K562 (cell line): ENCODE results near the gene FCHO1. TPM values are rescaled to one million over a fixed set of nuclear protein-coding genes. Genes with fewer than 3 reads are reported as not detected.

Experiments used
- ATF3 ChIP-seq, 2 experiments: fragments of 450-650 bp in 1 of 2; sonication (generic) in 1 of 2; formaldehyde crosslinking in 1 of 2; IDR thresholded peaks in 1 of 2; conservative IDR thresholded peaks in 1 of 2; 2 replicates each; pipeline versions ENCODE4 v1.6.1 to v1.8.1; 2016 to 2023; ENCODE audit warnings: mild to moderate bottlenecking in 2 of 2, moderate library complexity in 2 of 2, inconsistent platforms in 1 of 2, missing genetic modification reagents in 1 of 2
- E2F3 ChIP-seq: fragments of 250-450 bp; sonication (Bioruptor Pico); IDR thresholded peaks from 2 replicates; pipeline ENCODE4 v1.4.0; 2020; ENCODE audit warnings: mild to moderate bottlenecking
- ESRRA ChIP-seq: fragments of 450-650 bp; IDR thresholded peaks from 2 replicates; pipeline ENCODE4 v1.6.1; 2014; ENCODE audit warnings: low read depth, mild to moderate bottlenecking, moderate library complexity, borderline replicate concordance
- RBM15 ChIP-seq: fragments of 200-400 bp; formaldehyde crosslinking; IDR thresholded peaks from 2 replicates; pipeline ENCODE4 v1.6.1; 2018; ENCODE audit warnings: mild to moderate bottlenecking, low read length, moderate library complexity; ENCODE audit not compliant: insufficient read depth
- REST ChIP-seq, 2 experiments: fragments of 450-650 bp; formaldehyde crosslinking in 1 of 2; IDR thresholded peaks; 2 replicates each; pipeline versions ENCODE4 v1.4.0 to v1.6.1; 2014 to 2020; ENCODE audit warnings: mild to moderate bottlenecking in 2 of 2, borderline replicate concordance in 1 of 2, low read depth in 1 of 2
- SREBF2 ChIP-seq: sonication (generic); formaldehyde crosslinking; IDR thresholded peaks from 2 replicates; pipeline ENCODE4 v1.4.0; 2020; ENCODE audit warnings: mild to moderate bottlenecking, missing genetic modification reagents
- polyA plus RNA-seq, 8 experiments: library from polyadenylated mRNA; depleted of rRNA in 4 of 8; stranded (reverse) in 5 of 8; unstranded in 3 of 8; fragments of >200 nt; fragmentation: Nextera tagmentation in 2 of 8; fragmentation: Illumina TruSeq in 1 of 8; extraction: Ambion mirVana in 2 of 8; extraction: Trizol in 1 of 8; gene quantifications; 2 replicates each; pipeline versions ENCODE4 v1.2.1 to v1.2.3, GENCODE V29; 2011 to 2014; ENCODE audit warnings: inconsistent platforms in 1 of 8, missing spikeins in 1 of 8
- total RNA-seq, 7 experiments: library from RNA; depleted of rRNA in 6 of 7; stranded (reverse); fragments of >200 nt in 6 of 7; fragmentation: Illumina TruSeq in 2 of 7; extraction: Trizol in 2 of 7; gene quantifications; 2 replicates each; pipeline versions ENCODE4 v1.2.1 to v1.2.3, GENCODE V29; 2011 to 2021; ENCODE audit warnings: low replicate concordance in 1 of 7
- TF ChIP-seq, protein P1 (sequence below): sonication (generic); formaldehyde crosslinking; IDR thresholded peaks from 2 replicates; pipeline ENCODE4 v1.8.0; 2023; ENCODE audit warnings: missing genetic modification reagents, mild to moderate bottlenecking, borderline replicate concordance

FCHO1 gene
- total and polyA plus RNA-seq, 9 of the 15 experiments (the other 6 are each of a cell fraction or from before 2014, with no cell fraction given): 0.21 to 58.9 (median 18.3) TPM

DNA sequence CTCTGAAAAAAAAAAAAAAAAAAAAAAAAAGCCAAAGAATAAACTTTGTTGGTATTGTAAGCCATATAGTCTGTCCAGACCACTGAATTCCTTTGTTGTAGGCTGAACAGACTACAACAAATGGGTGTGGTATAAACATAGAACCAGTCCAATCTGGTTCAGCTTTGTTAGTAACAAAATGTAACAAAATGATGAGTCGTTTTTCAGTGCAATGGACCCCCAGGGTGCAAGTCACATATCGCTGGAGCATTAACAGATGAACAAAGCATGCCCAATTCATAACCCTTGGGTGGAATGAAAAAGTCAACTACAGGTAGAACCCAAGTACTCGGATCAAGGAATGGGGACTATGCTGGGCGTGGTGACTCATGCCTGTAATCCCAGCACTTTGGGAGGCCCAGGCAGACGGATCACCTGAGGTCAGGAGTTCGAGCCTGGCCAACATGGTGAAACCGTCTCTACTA, 13.6 kb upstream of the FCHO1 start (continued):
- TF ChIP-seq, protein P1, sequence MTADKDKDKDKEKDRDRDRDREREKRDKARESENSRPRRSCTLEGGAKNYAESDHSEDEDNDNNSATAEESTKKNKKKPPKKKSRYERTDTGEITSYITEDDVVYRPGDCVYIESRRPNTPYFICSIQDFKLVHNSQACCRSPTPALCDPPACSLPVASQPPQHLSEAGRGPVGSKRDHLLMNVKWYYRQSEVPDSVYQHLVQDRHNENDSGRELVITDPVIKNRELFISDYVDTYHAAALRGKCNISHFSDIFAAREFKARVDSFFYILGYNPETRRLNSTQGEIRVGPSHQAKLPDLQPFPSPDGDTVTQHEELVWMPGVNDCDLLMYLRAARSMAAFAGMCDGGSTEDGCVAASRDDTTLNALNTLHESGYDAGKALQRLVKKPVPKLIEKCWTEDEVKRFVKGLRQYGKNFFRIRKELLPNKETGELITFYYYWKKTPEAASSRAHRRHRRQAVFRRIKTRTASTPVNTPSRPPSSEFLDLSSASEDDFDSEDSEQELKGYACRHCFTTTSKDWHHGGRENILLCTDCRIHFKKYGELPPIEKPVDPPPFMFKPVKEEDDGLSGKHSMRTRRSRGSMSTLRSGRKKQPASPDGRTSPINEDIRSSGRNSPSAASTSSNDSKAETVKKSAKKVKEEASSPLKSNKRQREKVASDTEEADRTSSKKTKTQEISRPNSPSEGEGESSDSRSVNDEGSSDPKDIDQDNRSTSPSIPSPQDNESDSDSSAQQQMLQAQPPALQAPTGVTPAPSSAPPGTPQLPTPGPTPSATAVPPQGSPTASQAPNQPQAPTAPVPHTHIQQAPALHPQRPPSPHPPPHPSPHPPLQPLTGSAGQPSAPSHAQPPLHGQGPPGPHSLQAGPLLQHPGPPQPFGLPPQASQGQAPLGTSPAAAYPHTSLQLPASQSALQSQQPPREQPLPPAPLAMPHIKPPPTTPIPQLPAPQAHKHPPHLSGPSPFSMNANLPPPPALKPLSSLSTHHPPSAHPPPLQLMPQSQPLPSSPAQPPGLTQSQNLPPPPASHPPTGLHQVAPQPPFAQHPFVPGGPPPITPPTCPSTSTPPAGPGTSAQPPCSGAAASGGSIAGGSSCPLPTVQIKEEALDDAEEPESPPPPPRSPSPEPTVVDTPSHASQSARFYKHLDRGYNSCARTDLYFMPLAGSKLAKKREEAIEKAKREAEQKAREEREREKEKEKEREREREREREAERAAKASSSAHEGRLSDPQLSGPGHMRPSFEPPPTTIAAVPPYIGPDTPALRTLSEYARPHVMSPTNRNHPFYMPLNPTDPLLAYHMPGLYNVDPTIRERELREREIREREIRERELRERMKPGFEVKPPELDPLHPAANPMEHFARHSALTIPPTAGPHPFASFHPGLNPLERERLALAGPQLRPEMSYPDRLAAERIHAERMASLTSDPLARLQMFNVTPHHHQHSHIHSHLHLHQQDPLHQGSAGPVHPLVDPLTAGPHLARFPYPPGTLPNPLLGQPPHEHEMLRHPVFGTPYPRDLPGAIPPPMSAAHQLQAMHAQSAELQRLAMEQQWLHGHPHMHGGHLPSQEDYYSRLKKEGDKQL: no peak
- TF ChIP-seq RBM15 (no peak), REST (IDR thresholded peaks at IDR 0.05; ENCODE audit: borderline replicate concordance) (peak; percentile 93), REST (CRISPR knock-in tag; IDR thresholded peaks at IDR 0.05; ENCODE audit: low read depth) (no peak), ESRRA (no peak), E2F3 (CRISPR knock-in tag) (no peak), SREBF2 (CRISPR knock-in tag) (no peak), ATF3 (IDR thresholded peaks at IDR 0.05) (peak; percentile 79), ATF3 (CRISPR knock-in tag; conservative IDR thresholded peaks at IDR 0.05) (no peak)
